Measurements from ENCODE around the gene TIMM13. TPM values are rescaled to one million over a fixed set of nuclear protein-coding genes. Genes with fewer than 3 reads are reported as not detected.
"Not testable (repeated sequence)": the region's sequence is repeated elsewhere in the genome, so short reads cannot be mapped to it uniquely, and the experiment has no call there.

Gene TIMM13
- polyA plus RNA-seq, 1 donor (not counting 4 experiments of a cell fraction or from before 2014, with no cell fraction given), result 45.0 TPM

GRCh38 chr19:2474232-2475017 is 47.0 kb upstream of the TIMM13 start:
- dilution Hi-C loops (cut with MboI; ENCODE audit: extremely low pct_ligation_motif_present, low sequenced_read_pairs), result no loop called here
- Histone ChIP-seq H3K27ac (ENCODE audit: control insufficient read depth, insufficient read depth, low read length) (peak overlapping the region; percentile 74), H4K20me1 (ENCODE audit: control insufficient read depth, extremely low read depth, insufficient read depth, low read length) (peaks cover 6% of the 10 kb centered on the region), H3K79me2 (ENCODE audit: control insufficient read depth, insufficient read depth, low read length) (peaks cover 21% of the 10 kb centered on the region), H3K9me1 (ENCODE audit: control insufficient read depth, extremely low read depth, insufficient read depth, low read length) (no peaks in the 10 kb centered on the region), H3K4me2 (ENCODE audit: control insufficient read depth, extremely low read depth, insufficient read depth, low read depth, low read length) (peak overlapping the region; percentile 96), H3K9ac (ENCODE audit: control insufficient read depth, extremely low read depth, insufficient read depth, low read length) (peak overlapping the region; percentile 70), H3K9me3 (ENCODE audit: control insufficient read depth, low read depth, low read length) (no peaks in the 10 kb centered on the region), H3K36me3 (ENCODE audit: control insufficient read depth in 2 of 2, extremely low read depth in 1 of 2, insufficient read depth in 2 of 2, low read length in 2 of 2) (peaks cover 5 to 8% of the 10 kb centered on the region in 2 experiments), H2AFZ (ENCODE audit: control insufficient read depth, low read length) (peak overlapping the region; percentile 20), H3K4me1 (ENCODE audit: control insufficient read depth, extremely low read depth, insufficient read depth, low read length) (peaks cover 8% of the 10 kb centered on the region), H3K4me3 (ENCODE audit: control insufficient read depth in 2 of 3, extremely low read depth in 1 of 3, insufficient read depth in 2 of 3, low read depth in 1 of 3, low read length in 3 of 3) (peak overlapping the region; percentile 67 to 99 (median 89)), H3K27me3 (ENCODE audit: control insufficient read depth, extremely low read depth, insufficient read depth, low read length) (no peaks in the 10 kb centered on the region)
- FAIRE-seq (no peak), DNase-seq (ENCODE audit: low read depth, low spot score) (no peak)
- TF ChIP-seq EZH2 (IDR thresholded peaks at IDR 0.05; ENCODE audit: low read length) (no peak), CTCF (optimal IDR thresholded peaks at IDR 0.05 in 1 of 3, IDR thresholded peaks at IDR 0.05 in 1 of 3, conservative IDR thresholded peaks at IDR 0.05 in 1 of 3; ENCODE audit: extremely low read depth in 1 of 3, insufficient read depth in 2 of 3, low read length in 3 of 3) (peak; percentile 53 to 93 (median 85))

- H4K20me1 ChIP-seq (ENCODE audit: control insufficient read depth, extremely low read depth, insufficient read depth, low read length); H3K36me3 ChIP-seq (ENCODE audit: control insufficient read depth in 2 of 2, extremely low read depth in 1 of 2, insufficient read depth in 2 of 2, low read length in 2 of 2); H3K4me3 ChIP-seq (ENCODE audit: control insufficient read depth in 2 of 3, extremely low read depth in 1 of 3, insufficient read depth in 2 of 3, low read depth in 1 of 3, low read length in 3 of 3); dilution Hi-C loops (cut with MboI; ENCODE audit: extremely low pct_ligation_motif_present, low sequenced_read_pairs); H3K4me2 ChIP-seq (ENCODE audit: control insufficient read depth, extremely low read depth, insufficient read depth, low read depth, low read length); H3K79me2 ChIP-seq (ENCODE audit: control insufficient read depth, insufficient read depth, low read length); H3K4me1 ChIP-seq (ENCODE audit: control insufficient read depth, extremely low read depth, insufficient read depth, low read length); H2AFZ ChIP-seq (ENCODE audit: control insufficient read depth, low read length); H3K27me3 ChIP-seq (ENCODE audit: control insufficient read depth, extremely low read depth, insufficient read depth, low read length); H3K9me3 ChIP-seq (ENCODE audit: control insufficient read depth, low read depth, low read length); DNase-seq (ENCODE audit: low read depth, low spot score); FAIRE-seq; H3K9me1 ChIP-seq (ENCODE audit: control insufficient read depth, extremely low read depth, insufficient read depth, low read length); H3K9ac ChIP-seq (ENCODE audit: control insufficient read depth, extremely low read depth, insufficient read depth, low read length); H3K27ac ChIP-seq (ENCODE audit: control insufficient read depth, insufficient read depth, low read length): not testable (repeated sequence)
Observed at GRCh38 chr19:2469915-2470200, 42.5 kb upstream of the TIMM13 start.
